Measurements from ENCODE around the gene FMN2.

The FMN2 gene

DNA sequence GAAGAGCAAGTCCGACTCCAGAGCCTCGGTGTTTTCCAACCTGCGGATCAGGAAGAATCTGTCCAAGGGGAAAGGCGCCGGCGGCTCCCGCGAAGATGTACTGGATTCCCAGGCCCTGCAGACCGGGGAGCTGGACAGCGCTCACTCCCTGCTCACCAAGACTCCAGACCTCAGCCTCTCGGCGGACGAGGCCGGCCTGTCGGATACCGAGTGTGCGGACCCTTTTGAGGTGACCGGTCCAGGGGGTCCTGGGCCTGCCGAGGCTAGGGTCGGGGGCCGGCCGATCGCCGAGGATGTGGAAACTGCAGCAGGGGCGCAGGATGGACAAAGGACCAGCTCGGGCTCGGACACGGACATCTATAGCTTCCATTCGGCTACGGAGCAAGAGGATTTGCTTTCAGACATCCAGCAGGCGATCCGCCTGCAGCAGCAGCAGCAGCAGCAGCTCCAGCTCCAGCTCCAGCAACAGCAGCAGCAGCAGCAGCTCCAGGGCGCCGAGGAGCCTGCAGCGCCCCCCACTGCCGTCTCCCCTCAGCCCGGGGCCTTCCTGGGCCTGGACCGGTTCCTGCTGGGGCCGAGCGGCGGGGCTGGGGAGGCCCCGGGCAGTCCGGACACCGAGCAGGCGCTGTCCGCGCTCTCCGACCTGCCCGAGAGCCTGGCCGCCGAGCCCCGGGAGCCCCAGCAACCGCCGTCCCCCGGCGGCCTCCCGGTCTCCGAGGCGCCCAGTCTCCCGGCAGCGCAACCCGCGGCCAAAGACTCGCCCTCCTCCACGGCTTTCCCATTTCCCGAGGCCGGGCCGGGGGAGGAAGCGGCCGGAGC, 827 bp downstream of the FMN2 start (continued):
- TF ChIP-seq, protein P1, sequence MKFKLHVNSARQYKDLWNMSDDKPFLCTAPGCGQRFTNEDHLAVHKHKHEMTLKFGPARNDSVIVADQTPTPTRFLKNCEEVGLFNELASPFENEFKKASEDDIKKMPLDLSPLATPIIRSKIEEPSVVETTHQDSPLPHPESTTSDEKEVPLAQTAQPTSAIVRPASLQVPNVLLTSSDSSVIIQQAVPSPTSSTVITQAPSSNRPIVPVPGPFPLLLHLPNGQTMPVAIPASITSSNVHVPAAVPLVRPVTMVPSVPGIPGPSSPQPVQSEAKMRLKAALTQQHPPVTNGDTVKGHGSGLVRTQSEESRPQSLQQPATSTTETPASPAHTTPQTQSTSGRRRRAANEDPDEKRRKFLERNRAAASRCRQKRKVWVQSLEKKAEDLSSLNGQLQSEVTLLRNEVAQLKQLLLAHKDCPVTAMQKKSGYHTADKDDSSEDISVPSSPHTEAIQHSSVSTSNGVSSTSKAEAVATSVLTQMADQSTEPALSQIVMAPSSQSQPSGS (tag by site-specific recombination; IDR thresholded peaks at IDR 0.05; ENCODE audit: low read depth), result no peak
- no peak for TF ChIP-seq BCL11B (tag by site-specific recombination; IDR thresholded peaks at IDR 0.05; ENCODE audit: low read depth)
- TF ChIP-seq ZNF24 (tag by site-specific recombination; IDR thresholded peaks at IDR 0.05), result no peak
- TF ChIP-seq ZNF571 (tag by site-specific recombination; IDR thresholded peaks at IDR 0.05), result no peak
- TF ChIP-seq ZNF76 (tag by site-specific recombination; IDR thresholded peaks at IDR 0.05; ENCODE audit: borderline replicate concordance, low read depth), result no peak
- TF ChIP-seq, protein P2, sequence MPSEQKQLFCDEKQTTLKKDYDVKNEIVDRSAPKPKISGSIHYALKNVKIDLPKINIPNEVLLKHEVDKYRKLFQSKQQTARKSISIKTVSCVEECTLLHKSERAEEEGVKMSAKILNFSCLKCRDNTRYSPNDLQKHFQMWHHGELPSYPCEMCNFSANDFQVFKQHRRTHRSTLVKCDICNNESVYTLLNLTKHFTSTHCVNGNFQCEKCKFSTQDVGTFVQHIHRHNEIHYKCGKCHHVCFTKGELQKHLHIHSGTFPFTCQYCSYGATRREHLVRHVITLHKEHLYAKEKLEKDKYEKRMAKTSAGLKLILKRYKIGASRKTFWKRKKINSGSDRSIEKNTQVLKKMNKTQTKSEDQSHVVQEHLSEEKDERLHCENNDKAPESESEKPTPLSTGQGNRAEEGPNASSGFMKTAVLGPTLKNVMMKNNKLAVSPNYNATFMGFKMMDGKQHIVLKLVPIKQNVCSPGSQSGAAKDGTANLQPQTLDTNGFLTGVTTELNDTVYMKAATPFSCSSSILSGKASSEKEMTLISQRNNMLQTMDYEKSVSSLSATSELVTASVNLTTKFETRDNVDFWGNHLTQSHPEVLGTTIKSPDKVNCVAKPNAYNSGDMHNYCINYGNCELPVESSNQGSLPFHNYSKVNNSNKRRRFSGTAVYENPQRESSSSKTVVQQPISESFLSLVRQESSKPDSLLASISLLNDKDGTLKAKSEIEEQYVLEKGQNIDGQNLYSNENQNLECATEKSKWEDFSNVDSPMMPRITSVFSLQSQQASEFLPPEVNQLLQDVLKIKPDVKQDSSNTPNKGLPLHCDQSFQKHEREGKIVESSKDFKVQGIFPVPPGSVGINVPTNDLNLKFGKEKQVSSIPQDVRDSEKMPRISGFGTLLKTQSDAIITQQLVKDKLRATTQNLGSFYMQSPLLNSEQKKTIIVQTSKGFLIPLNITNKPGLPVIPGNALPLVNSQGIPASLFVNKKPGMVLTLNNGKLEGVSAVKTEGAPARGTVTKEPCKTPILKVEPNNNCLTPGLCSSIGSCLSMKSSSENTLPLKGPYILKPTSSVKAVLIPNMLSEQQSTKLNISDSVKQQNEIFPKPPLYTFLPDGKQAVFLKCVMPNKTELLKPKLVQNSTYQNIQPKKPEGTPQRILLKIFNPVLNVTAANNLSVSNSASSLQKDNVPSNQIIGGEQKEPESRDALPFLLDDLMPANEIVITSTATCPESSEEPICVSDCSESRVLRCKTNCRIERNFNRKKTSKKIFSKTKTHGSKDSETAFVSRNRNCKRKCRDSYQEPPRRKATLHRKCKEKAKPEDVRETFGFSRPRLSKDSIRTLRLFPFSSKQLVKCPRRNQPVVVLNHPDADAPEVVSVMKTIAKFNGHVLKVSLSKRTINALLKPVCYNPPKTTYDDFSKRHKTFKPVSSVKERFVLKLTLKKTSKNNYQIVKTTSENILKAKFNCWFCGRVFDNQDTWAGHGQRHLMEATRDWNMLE (tag by site-specific recombination; conservative IDR thresholded peaks at IDR 0.05; ENCODE audit: low read depth), result no peak
- TF ChIP-seq, protein P3, sequence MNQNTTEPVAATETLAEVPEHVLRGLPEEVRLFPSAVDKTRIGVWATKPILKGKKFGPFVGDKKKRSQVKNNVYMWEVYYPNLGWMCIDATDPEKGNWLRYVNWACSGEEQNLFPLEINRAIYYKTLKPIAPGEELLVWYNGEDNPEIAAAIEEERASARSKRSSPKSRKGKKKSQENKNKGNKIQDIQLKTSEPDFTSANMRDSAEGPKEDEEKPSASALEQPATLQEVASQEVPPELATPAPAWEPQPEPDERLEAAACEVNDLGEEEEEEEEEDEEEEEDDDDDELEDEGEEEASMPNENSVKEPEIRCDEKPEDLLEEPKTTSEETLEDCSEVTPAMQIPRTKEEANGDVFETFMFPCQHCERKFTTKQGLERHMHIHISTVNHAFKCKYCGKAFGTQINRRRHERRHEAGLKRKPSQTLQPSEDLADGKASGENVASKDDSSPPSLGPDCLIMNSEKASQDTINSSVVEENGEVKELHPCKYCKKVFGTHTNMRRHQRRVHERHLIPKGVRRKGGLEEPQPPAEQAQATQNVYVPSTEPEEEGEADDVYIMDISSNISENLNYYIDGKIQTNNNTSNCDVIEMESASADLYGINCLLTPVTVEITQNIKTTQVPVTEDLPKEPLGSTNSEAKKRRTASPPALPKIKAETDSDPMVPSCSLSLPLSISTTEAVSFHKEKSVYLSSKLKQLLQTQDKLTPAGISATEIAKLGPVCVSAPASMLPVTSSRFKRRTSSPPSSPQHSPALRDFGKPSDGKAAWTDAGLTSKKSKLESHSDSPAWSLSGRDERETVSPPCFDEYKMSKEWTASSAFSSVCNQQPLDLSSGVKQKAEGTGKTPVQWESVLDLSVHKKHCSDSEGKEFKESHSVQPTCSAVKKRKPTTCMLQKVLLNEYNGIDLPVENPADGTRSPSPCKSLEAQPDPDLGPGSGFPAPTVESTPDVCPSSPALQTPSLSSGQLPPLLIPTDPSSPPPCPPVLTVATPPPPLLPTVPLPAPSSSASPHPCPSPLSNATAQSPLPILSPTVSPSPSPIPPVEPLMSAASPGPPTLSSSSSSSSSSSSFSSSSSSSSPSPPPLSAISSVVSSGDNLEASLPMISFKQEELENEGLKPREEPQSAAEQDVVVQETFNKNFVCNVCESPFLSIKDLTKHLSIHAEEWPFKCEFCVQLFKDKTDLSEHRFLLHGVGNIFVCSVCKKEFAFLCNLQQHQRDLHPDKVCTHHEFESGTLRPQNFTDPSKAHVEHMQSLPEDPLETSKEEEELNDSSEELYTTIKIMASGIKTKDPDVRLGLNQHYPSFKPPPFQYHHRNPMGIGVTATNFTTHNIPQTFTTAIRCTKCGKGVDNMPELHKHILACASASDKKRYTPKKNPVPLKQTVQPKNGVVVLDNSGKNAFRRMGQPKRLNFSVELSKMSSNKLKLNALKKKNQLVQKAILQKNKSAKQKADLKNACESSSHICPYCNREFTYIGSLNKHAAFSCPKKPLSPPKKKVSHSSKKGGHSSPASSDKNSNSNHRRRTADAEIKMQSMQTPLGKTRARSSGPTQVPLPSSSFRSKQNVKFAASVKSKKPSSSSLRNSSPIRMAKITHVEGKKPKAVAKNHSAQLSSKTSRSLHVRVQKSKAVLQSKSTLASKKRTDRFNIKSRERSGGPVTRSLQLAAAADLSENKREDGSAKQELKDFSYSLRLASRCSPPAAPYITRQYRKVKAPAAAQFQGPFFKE (tag by site-specific recombination; IDR thresholded peaks at IDR 0.05; ENCODE audit: borderline replicate concordance), result no peak
- no peak for TF ChIP-seq ZNF311 (tag by site-specific recombination; IDR thresholded peaks at IDR 0.05; ENCODE audit: borderline replicate concordance)
- TF ChIP-seq ZBTB7A (tag by site-specific recombination; IDR thresholded peaks at IDR 0.05; ENCODE audit: low read depth), result peak; percentile 57; the same call in 1 of the 2 replicates
- TF ChIP-seq, protein P4, sequence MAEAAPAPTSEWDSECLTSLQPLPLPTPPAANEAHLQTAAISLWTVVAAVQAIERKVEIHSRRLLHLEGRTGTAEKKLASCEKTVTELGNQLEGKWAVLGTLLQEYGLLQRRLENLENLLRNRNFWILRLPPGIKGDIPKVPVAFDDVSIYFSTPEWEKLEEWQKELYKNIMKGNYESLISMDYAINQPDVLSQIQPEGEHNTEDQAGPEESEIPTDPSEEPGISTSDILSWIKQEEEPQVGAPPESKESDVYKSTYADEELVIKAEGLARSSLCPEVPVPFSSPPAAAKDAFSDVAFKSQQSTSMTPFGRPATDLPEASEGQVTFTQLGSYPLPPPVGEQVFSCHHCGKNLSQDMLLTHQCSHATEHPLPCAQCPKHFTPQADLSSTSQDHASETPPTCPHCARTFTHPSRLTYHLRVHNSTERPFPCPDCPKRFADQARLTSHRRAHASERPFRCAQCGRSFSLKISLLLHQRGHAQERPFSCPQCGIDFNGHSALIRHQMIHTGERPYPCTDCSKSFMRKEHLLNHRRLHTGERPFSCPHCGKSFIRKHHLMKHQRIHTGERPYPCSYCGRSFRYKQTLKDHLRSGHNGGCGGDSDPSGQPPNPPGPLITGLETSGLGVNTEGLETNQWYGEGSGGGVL (tag by site-specific recombination; IDR thresholded peaks at IDR 0.05), result no peak
- TF ChIP-seq GFI1B (tag by site-specific recombination; IDR thresholded peaks at IDR 0.05), result no peak
- no peak for TF ChIP-seq ZNF549 (tag by site-specific recombination; IDR thresholded peaks at IDR 0.05)
- TF ChIP-seq ZNF423 (tag by site-specific recombination; IDR thresholded peaks at IDR 0.05), result 0 out of 2 replicates have a peak, but pooled peaks have one; percentile 12
- no peak for TF ChIP-seq ZNF239 (tag by site-specific recombination; IDR thresholded peaks at IDR 0.05)
- TF ChIP-seq ZNF266 (tag by site-specific recombination; IDR thresholded peaks at IDR 0.05; ENCODE audit: low read depth), result no peak
- no peak for TF ChIP-seq ZNF624 (tag by site-specific recombination; IDR thresholded peaks at IDR 0.05)
- TF ChIP-seq ZNF521 (tag by site-specific recombination; IDR thresholded peaks at IDR 0.05), result no peak
- no peak for TF ChIP-seq SETDB1 (IDR thresholded peaks at IDR 0.05; ENCODE audit: insufficient read length, low read length)
- TF ChIP-seq, protein P5, sequence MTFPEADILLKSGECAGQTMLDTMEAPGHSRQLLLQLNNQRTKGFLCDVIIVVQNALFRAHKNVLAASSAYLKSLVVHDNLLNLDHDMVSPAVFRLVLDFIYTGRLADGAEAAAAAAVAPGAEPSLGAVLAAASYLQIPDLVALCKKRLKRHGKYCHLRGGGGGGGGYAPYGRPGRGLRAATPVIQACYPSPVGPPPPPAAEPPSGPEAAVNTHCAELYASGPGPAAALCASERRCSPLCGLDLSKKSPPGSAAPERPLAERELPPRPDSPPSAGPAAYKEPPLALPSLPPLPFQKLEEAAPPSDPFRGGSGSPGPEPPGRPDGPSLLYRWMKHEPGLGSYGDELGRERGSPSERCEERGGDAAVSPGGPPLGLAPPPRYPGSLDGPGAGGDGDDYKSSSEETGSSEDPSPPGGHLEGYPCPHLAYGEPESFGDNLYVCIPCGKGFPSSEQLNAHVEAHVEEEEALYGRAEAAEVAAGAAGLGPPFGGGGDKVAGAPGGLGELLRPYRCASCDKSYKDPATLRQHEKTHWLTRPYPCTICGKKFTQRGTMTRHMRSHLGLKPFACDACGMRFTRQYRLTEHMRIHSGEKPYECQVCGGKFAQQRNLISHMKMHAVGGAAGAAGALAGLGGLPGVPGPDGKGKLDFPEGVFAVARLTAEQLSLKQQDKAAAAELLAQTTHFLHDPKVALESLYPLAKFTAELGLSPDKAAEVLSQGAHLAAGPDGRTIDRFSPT (tag by site-specific recombination; IDR thresholded peaks at IDR 0.05), result no peak
- TF ChIP-seq, protein P6, sequence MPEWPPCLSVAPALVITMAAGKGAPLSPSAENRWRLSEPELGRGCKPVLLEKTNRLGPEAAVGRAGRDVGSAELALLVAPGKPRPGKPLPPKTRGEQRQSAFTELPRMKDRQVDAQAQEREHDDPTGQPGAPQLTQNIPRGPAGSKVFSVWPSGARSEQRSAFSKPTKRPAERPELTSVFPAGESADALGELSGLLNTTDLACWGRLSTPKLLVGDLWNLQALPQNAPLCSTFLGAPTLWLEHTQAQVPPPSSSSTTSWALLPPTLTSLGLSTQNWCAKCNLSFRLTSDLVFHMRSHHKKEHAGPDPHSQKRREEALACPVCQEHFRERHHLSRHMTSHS (tag by site-specific recombination; IDR thresholded peaks at IDR 0.05), result no peak
- TF ChIP-seq ZNF433 (tag by site-specific recombination; IDR thresholded peaks at IDR 0.05; ENCODE audit: low read depth), result no peak
